ENCODE results near the gene RGPD4.
"Not testable (repeated sequence)": the region's sequence is repeated elsewhere in the genome, so short reads cannot be mapped to it uniquely, and the experiment has no call there.

- TF ChIP-seq, protein P1, sequence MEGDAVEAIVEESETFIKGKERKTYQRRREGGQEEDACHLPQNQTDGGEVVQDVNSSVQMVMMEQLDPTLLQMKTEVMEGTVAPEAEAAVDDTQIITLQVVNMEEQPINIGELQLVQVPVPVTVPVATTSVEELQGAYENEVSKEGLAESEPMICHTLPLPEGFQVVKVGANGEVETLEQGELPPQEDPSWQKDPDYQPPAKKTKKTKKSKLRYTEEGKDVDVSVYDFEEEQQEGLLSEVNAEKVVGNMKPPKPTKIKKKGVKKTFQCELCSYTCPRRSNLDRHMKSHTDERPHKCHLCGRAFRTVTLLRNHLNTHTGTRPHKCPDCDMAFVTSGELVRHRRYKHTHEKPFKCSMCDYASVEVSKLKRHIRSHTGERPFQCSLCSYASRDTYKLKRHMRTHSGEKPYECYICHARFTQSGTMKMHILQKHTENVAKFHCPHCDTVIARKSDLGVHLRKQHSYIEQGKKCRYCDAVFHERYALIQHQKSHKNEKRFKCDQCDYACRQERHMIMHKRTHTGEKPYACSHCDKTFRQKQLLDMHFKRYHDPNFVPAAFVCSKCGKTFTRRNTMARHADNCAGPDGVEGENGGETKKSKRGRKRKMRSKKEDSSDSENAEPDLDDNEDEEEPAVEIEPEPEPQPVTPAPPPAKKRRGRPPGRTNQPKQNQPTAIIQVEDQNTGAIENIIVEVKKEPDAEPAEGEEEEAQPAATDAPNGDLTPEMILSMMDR (IDR thresholded peaks at IDR 0.05; ENCODE audit: insufficient read depth, low read depth, low read length): not testable (repeated sequence)
- TF ChIP-seq EZH2 (IDR thresholded peaks at IDR 0.05; ENCODE audit: insufficient read depth, low read length): not testable (repeated sequence)
Observed at GRCh38 chr2:107916121-107916520, 89.4 kb downstream of the RGPD4 start.

Measured in astrocyte (in vitro differentiated cells and primary cell).